ENCODE measurements around the gene ACSL4.
"Not testable (repeated sequence)": the region's sequence is repeated elsewhere in the genome, so short reads cannot be mapped to it uniquely, and the experiment has no call there.

The ACSL4 gene

GRCh38 chrX:109728173-109728535 is 4.9 kb downstream of the ACSL4 start:
- no peak for DNase-seq (ENCODE audit: low read depth in 2 of 2)

- not testable (repeated sequence) for DNase-seq (ENCODE audit: low read depth in 2 of 2)
These were observed 8.1 kb downstream of the ACSL4 start for GRCh38 chrX:109724971-109725370.

GRCh38 chrX:109720947-109721346 is 12.1 kb downstream of the ACSL4 start:
- DNase-seq (ENCODE audit: low read depth in 2 of 2): no peak

GRCh38 chrX:109719264-109719663 is 13.8 kb downstream of the ACSL4 start:
- no peak for DNase-seq (ENCODE audit: low read depth in 2 of 2)

- DNase-seq (ENCODE audit: low read depth in 2 of 2): no peak
These were observed 16.5 kb downstream of the ACSL4 start for GRCh38 chrX:109716431-109717028.

GRCh38 chrX:109714340-109714958 is 18.6 kb downstream of the ACSL4 start:
- DNase-seq (ENCODE audit: low read depth in 2 of 2): no peak

GRCh38 chrX:109710181-109710580 is 22.9 kb downstream of the ACSL4 start:
- DNase-seq (ENCODE audit: low read depth in 2 of 2): no peak

- no peak for DNase-seq (ENCODE audit: low read depth in 2 of 2)
These were observed 23.9 kb downstream of the ACSL4 start for GRCh38 chrX:109709129-109709631.

- DNase-seq (ENCODE audit: low read depth in 2 of 2): no peak
These were observed 25.3 kb downstream of the ACSL4 start for GRCh38 chrX:109707720-109708119.

GRCh38 chrX:109707319-109707718 is 25.7 kb downstream of the ACSL4 start:
- DNase-seq (ENCODE audit: low read depth in 2 of 2): no peak

GRCh38 chrX:109704563-109704962 is 28.5 kb downstream of the ACSL4 start:
- no peak for DNase-seq (ENCODE audit: low read depth in 2 of 2)

GRCh38 chrX:109697855-109698254 is 35.2 kb downstream of the ACSL4 start:
- DNase-seq (ENCODE audit: low read depth in 2 of 2): no peak

- DNase-seq (ENCODE audit: low read depth in 2 of 2): no peak
These were observed 36.8 kb downstream of the ACSL4 start for GRCh38 chrX:109696146-109696740.

- no peak for DNase-seq (ENCODE audit: low read depth in 2 of 2)
These were observed 37.4 kb downstream of the ACSL4 start for GRCh38 chrX:109695637-109696036.

GRCh38 chrX:109691752-109692151 is 41.3 kb downstream of the ACSL4 start:
- no peak for DNase-seq (ENCODE audit: low read depth in 2 of 2)

GRCh38 chrX:109691277-109691676 is 41.8 kb downstream of the ACSL4 start:
- DNase-seq (ENCODE audit: low read depth in 2 of 2): no peak

- DNase-seq (ENCODE audit: low read depth in 2 of 2): no peak
These were observed 45.2 kb downstream of the ACSL4 start for GRCh38 chrX:109687903-109688302.

GRCh38 chrX:109685656-109686078 is 47.4 kb downstream of the ACSL4 start:
- no peak for DNase-seq (ENCODE audit: low read depth in 2 of 2)

- DNase-seq (ENCODE audit: low read depth in 2 of 2): no peak
These were observed 48.9 kb downstream of the ACSL4 start for GRCh38 chrX:109684136-109684535.

- no peak for DNase-seq (ENCODE audit: low read depth in 2 of 2)
These were observed 51.5 kb downstream of the ACSL4 start for GRCh38 chrX:109681475-109682081.

- no peak for DNase-seq (ENCODE audit: low read depth in 2 of 2)
These were observed 53.2 kb downstream of the ACSL4 start for GRCh38 chrX:109679820-109680219.

GRCh38 chrX:109672239-109672638 is 60.8 kb downstream of the ACSL4 start:
- no peak for DNase-seq (ENCODE audit: low read depth in 2 of 2)

- not testable (repeated sequence) for DNase-seq (ENCODE audit: low read depth in 2 of 2)
These were observed 61.9 kb downstream of the ACSL4 start for GRCh38 chrX:109671170-109671569.

Data from stimulated activated CD4-positive, alpha-beta T cell treated with anti-CD3 and anti-CD28 coated beads, Interleukin-12 subunit alpha, Interleukin-12 subunit beta, amount 100 ng/mL, for 24 hours (primary cell).